GM21825 (cell line): ENCODE data around the gene SH3GLB1.
A peak's percentile ranks its signal among the peaks of the same experiment; 100 is the strongest.

ENCODE experiments used
- ATAC-seq: cut with Tn5 transposase; IDR thresholded peaks from one replicate; pipeline ENCODE4 v1.9.1; 2021; ENCODE audit warnings: mild to moderate bottlenecking, moderate library complexity; ENCODE audit not compliant: unreplicated experiment

The SH3GLB1 gene

DNA sequence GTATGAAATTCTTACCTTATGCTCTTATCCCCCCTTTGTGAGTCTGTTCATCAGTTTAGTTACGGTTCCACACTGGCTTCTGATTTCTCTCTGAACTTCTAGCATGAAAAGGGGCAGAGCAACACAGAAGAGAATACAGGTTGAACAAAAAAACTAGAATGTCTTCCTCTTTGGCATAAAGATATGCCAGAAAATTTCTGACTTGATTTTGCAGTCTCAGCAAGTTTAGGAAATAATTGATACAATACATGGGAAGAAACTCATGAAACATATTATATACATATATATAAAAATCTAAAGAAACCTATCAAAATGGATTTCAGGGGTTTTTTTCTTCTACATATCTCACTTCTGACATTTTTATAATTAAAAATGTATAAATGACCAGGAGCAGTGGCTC lies 27.0 kb downstream of the SH3GLB1 start:
- no peak for ATAC-seq

DNA sequence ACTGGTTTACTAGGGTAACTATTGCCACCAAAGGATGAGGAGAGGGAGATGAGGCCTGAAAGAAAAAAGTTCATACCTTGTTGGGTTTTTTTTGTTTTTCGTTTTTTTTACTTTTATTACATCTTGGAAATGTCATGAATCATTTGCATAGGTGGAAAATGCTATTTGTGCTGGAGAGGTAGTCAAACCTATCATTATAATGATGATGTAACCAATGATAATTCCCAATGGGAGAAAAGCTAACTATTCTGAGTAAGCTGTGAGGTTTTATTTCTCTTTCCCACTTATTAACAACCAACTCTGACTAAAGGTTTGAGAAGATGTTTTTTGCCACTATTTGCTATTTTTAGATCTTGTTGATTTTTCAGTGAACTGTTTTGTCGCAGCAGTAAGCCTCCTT lies 29.0 kb downstream of the SH3GLB1 start:
- ATAC-seq, result no peak

DNA sequence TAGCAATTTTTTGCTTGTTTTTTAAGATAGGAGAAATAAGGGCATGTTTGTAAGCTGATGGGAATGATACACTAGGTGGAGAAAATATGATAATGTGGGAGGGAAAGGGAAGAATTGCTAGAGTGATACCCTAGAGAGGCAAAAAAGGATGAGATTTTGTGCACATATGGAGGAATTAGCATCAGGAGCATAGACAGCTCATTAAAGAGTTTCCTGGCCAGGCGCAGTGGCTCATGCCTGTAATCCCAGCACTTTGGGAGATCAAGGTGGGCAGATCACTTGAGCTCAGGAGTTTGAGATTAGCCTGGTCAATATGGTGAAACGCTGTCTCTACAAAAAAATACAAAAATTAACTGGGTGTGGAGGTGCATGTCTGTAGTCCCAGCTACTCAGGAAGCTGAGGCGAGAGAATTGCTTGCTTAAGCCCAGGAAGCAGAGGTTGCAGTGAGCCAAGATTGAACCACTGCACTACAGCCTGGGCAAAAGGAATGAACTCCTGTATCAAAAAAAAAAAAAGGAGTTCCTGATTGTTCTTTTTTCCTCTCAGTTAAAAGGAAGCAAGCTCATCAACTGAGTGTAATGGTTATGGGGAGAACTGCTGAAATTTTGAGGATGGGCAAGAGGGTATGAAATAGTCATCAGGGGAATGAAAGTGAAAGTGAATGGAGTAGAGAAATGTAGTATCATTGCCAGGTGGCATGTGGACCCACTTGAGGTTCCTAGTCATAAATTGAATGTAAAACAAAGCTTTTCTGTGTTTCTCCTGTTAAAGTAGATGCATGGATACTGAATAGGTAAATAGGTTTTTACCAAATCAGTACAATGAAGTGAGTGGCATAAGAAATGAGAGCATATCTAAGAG lies 35.5 kb downstream of the SH3GLB1 start:
- ATAC-seq, result peak; percentile 86

DNA sequence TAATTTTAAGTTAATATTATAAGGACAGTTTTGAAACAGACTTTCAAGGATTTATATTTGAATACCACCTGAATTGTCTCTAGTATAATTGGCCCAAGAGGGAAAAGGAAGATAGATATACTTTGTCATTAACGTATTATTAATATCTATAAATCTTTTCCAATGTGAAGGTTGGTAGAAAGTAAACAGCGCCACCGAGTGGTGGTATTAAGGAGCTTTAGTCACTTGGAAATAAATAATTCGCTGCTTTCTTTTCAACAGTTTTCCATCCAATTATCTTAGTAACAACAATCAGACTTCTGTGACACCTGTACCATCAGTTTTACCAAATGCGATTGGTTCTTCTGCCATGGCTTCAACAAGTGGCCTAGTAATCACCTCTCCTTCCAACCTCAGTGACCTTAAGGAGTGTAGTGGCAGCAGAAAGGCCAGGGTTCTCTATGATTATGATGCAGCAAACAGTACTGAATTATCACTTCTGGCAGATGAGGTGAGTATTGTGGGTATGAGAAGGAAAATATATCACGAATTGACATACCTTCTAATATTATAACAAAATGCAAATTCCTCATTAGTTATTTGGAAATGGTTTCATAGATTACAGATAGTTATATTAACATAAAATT lies 37.7 kb downstream of the SH3GLB1 start:
- no peak for ATAC-seq

DNA sequence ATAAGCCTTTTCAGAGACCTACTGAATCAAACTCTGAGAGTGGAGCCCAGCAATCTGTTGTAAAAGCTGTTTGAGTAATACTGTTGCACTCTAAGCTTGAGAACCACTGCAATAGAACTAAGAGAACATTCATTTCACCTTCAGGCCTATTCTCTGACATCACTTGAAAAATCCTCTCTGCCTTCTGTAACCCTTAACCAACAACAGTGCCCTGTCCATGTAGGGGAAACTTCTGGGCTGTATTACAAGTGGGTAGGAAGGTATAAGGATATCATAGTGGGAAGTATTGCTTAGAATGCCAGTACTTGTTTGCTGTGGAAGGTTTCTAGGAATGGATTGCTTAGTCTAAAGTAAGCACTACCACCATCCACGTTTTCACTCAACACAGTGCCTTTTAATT lies 42.9 kb downstream of the SH3GLB1 start:
- ATAC-seq, result no peak

DNA sequence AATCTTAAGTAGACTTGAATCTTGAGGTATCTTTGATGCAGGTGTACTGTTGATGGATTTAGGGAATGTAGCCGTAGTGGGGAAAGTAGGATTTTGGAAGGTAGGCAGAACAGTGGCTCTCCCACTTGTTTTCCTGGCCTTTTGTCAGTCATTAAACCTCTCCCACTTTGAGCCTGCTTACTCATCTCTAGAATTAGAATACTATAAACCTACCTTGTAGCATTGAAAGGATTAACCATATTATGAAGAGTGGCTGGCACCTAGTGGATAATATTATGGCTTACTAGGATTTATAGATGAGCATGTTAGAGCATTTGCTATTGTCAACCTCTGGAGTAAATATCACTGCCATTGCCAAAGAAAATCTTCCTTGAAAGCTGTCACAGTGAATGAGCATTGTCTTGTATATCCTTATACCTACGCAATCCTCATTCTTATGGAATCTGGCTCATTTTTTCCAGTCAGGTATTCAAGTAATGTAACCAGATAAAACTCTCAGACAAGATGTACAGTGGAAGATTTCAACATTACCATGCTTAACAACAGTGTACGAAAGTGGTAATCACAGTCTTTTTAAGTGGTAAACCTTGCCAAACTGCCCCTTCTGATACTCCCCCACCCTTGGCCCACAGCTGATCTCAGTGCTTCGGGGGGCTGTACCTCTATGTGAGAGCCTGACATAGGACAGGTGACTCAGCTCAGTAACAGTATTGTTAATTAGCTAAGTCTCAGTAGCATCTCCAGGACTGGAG lies 44.4 kb downstream of the SH3GLB1 start:
- ATAC-seq, result no peak

DNA sequence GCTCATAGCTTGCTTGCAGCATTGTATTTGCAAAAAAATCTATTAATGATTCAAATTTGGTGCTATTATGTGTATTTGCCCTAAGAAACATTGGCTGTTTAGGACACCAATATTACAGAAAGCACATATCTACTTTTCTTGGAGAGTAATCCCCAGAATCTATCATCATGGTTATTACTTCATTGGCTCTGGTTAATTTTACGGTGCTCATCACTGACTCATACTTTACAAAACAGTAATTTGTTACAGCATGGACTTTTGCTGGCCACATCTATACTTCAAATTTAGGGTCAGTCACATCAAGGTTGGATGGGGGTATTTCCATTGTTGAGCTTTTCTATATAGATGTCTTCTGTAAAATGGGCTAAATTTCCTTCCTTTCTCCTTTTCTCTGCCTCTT lies 45.7 kb downstream of the SH3GLB1 start:
- no peak for ATAC-seq

DNA sequence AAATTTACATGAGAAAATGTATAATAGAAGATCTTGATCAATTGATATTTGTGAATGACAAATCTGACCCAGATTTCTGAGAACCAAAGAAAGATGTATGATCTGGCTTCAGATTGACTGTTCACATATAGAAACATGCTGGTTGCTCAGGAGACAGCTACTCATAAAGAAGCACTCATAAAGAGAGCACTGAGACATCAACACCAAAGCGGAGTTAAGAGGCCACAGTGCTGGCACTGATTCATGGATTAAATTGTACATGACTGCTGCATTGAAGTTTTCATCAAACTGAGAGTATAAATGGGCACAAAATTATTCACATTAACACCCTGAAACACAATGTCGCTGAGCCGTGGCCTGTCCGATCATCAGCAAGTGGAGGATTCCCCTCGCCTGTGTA lies 46.2 kb downstream of the SH3GLB1 start:
- ATAC-seq, result no peak

DNA sequence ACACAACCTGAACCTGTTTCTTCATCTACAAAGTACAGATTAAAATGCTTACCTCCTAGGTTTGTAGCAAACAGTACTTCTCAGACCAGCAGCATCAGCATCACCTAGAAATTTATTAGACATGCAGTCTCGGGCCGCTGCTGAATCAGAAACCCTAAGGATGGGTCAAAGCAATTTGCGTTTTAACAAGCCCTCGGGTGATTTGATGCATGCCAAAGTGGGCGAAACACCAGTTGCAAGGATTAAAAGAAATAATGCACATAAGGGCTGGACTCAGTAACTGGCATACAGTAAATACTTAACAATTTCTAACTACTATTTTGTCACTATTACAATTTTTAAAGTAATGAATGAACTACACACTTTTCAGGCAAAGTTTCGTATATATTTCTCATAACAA lies 47.5 kb downstream of the SH3GLB1 start:
- ATAC-seq, result no peak

DNA sequence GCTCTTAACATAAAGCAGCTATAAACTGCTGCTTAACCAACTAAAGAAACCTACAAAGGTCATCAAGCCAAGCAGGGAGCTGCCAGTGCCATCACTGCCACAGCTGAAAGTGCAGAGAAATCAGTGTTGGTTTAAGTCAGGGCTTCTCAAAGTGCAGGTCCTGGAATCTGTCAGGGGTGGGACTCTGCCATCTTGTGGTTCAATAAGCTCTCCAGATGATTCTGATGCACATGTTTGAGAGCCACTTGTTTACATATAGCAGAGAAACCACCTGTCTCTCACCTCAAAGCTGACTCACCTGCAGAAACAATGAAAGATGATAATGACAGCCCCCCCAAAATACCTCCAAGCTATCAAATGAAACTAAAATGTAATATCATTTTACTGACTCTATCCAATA lies 49.3 kb downstream of the SH3GLB1 start:
- ATAC-seq, result no peak

DNA sequence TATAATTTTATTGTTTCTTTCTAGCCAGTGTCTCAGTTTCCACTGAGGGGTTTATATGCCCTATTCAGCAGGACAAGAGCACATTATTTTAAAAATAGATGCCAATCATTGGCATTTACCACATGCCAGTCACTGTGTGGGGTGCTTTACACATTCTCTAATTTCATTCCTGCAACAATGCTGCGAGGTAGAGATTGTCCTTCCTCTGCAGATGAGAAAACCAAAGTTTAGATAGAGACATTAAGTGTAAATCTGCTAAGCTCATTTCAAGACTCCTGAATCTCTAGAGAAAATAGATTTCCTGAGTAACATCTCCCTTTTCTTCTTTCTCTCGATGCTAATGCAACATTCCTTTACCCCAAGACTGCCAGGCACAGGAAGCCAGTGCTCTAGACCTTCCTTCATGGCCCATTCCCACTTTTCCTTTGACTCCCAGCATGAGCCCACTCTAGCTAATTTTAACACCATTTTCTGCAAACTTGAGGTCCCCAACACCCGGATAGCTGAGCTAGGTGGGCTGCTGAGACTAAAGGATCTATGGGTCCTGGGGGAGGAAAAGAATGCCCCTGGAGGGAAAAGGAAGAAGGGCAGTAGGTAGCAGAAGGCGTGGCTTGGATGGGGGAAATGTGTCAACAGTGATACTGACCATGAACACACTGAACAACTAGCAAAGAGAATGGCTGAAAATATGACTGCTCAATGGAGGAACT lies 50.0 kb downstream of the SH3GLB1 start:
- ATAC-seq, result no peak

DNA sequence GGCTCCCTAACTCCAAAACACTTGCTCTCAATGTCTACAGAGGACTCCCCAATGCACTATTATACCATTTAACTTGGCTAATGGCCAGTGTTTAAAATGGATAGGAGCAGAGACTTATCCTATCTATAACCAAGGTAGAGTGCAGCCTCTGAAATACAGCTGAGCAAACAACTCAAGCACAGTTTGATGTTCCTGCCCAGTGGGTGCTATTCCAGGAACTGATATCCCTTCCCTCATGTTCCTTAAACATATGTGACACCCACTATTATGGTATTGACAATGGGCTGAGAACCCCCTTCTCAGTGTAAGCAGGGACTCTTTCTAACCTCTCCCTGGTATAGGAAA lies 51.7 kb downstream of the SH3GLB1 start:
- no peak for ATAC-seq

DNA sequence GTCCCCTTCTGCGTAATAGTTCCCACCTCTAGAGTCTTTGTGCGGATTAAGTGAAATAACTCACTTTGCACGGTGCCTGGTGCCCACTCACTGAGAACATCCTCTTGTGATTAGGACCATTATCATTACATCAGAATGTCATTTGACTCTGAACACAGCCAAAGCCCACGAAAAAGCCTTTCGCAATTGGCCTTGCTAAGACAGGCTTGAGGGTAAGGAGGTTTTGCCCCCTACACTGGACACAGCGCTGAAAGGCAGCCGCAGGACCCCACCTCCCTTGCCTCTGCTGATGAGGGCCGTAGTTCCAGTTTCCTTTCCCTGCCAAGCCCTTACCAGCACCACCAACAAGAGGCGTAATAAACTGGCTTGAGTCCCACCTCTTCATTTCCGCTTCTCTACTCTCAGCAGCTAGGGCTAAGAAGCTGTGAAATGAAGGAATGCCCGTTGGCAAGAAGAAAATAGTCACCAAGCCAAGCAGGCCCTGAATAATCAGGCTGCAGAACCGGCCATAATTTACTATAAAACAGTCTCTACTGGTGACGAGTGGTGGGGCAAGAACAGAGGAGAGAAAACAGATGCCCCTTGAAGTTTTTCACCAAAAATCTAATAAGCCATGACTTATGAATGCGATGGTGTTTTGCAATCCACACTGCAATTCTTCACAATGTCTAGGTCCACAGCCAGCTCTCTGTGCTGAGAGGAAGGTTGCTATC lies 53.1 kb downstream of the SH3GLB1 start:
- ATAC-seq, result no peak

DNA sequence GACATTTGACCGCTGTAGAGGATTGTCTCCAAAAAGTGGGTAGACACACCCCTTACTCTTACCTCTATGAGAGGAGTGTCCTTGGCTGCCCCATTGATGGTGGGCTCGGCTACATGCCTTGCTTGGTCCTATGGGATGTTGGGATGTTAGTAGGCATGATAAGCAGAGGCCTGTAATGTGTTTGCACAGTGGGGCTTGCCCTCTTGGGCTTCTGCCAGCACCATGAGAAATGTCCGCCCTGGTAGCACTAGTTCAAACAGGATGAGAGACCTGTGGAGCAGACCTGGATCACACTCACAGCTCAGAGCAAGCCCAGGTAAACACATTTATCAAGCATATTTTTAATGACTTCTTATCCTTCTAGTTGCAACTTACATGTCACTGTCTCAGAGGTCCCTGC lies 54.2 kb downstream of the SH3GLB1 start:
- no peak for ATAC-seq

DNA sequence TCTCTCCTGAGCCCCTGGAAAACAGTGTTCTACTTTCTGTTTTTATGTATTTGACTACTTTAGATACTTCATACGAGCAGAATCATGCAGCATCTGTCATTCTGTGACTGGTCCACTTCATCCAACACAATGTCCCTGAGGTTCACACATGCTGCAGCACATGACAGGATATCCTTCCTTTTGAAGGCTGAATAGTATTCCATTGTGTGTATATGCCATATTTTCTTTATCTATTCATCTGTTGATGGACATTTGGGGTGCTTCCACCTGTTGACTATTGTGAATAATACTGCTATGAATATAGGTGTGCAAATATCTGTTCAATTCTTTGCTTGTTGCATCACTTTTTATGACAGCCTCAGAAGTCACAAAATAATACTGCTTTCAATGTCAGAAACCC lies 55.8 kb downstream of the SH3GLB1 start:
- ATAC-seq, result no peak

DNA sequence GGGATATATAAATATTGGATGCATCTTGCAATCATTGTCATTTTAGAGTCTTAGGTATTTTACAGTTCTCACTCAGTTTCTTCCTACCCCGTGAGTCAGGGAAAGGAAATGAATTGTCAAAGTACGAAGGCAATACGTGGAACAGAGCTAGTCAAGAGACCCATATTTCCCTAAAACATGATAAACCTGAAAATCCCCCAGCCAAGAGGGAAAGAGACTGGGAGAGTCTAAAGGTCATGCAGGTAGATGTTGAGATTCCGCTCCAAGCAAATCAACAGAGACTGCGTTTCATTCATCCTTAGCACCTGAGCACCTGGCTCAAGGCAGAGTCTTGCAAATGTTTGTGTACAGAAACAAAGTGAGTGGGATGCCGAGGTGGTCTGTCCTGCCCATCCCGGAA lies 58.0 kb downstream of the SH3GLB1 start:
- ATAC-seq, result no peak

DNA sequence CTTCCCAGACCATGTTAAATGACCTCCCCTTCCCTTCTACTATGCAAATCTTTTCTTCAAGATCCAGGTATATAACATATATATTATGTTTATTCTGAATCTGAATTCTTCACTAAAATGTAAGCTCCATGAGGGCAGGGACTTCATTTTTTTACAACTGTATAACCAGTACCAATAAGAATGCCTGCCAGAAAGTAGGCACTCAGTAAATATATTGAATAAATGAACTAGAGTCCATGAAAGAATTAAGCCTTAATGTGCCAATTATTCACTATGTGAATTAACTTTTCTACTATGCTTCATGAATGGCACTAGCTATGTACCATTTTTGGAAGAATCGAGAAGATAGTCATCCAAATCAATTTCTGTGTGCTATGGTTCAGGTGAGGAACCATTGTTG lies 60.1 kb downstream of the SH3GLB1 start:
- no peak for ATAC-seq

DNA sequence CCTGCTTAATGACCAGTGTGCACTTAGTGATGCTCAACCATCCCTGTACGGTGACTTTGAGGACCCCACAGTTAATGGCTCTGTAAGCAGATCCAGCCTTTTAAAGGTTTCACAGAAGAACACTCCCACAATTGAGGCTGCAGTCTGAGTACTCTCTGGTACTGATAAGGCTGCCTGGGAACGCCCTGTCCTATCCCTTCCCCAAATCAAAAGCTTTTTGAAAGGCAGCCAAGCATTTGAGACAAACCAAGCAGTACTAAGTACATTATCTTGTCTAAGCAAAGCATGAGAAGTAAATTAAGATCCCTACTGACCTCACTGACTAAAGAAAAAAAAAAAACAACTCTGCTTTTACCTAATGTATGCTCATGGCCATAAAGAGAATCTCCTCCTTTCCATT lies 60.7 kb downstream of the SH3GLB1 start:
- no peak for ATAC-seq

DNA sequence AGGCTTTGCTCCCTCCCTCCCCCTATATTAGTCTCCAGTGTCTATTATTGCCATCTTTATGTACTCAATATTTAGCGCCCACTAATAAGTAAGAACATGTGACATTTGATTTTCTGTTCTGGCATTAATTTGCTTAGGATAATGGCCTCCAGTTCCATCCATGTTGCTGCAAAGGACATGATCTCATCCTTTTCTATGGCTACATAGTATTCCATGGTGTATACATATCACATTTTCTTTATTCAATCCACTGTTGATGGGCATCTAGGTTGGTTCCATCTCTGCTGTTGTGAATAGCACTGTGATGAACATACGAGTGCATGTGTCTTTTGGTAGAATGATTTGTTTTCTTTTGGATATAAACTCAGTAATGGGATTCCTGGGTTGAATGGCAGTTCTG lies 61.3 kb downstream of the SH3GLB1 start:
- no peak for ATAC-seq

DNA sequence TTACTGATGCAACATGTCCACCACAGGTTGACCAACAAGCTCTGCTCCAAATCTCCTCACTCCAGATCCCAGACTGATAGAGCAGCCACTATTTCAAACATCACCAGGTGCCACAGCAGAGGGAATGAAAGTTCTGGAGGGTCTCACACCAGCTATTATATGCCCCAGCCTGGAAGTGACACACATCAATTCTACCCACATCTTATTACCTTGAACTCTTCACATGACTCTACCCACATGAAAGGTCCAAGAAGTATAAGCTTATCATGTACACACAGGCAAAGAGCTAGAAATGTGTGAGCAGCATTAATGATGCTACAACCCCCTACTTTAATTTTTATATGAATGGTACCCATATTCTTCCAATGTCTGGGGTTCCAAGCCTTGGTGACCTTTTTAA lies 64.2 kb downstream of the SH3GLB1 start:
- ATAC-seq, result no peak

DNA sequence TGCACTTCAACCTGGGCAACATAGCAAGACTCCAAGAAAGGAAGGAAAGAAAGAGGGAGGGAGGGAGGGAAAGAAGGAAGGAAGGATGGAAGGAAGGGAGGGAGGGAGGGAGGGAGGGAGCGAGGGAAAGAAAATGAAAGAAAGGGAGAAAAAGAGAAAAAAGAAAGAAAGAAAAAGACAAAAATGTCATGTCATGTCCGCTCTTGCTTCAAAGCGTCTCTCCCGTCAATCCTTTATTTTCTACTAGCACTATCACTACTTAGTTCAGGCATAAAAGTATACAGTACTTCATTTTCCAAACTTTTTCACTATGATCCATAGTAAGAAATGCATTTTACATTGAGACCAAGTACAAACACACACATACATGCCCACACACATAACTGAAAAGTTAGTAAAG lies 64.7 kb downstream of the SH3GLB1 start:
- ATAC-seq, result no peak
